Suprapubic skin (tissue), 4 donors: ENCODE results near the gene PTAR1. TPM values are rescaled to one million over a fixed set of nuclear protein-coding genes. Genes with fewer than 3 reads are reported as not detected.

Experiments used
- DNase-seq, 2 donors: peaks; one replicate each; pipeline ENCODE4 v3.0.0-alpha.2; 2019; ENCODE audit warnings: low spot score in 2 of 2
- H3K27ac ChIP-seq: fragments of 200-600 bp; sonication (generic); one replicate; pipeline ENCODE4 v1.5.1; 2019
- H3K27me3 ChIP-seq: fragments of 200-600 bp; sonication (generic); one replicate; pipeline ENCODE4 v1.5.1; 2019
- H3K36me3 ChIP-seq: fragments of 200-600 bp; sonication (generic); one replicate; pipeline ENCODE4 v1.5.1; 2019
- H3K4me1 ChIP-seq: fragments of 200-600 bp; sonication (generic); one replicate; pipeline ENCODE4 v1.5.1; 2019
- H3K4me3 ChIP-seq: fragments of 200-600 bp; sonication (generic); one replicate; pipeline ENCODE4 v1.5.1; 2019; ENCODE audit warnings: mild to moderate bottlenecking
- H3K9me3 ChIP-seq: fragments of 200-600 bp; sonication (generic); one replicate; pipeline ENCODE4 v1.5.1; 2019
- CTCF ChIP-seq, 2 donors: fragments of 200-600 bp in 1 of 2; fragments of 450-650 bp in 1 of 2; sonication (generic) in 1 of 2; IDR thresholded peaks; one replicate each; pipeline ENCODE4 v1.5.1; 2016 to 2019; ENCODE audit warnings: antibody characterized with exemption in 2 of 2, mild to moderate bottlenecking in 1 of 2, moderate library complexity in 1 of 2
- EP300 ChIP-seq: sonication (generic); formaldehyde crosslinking; IDR thresholded peaks from one replicate; pipeline ENCODE4 v1.6.1; 2017; ENCODE audit warnings: antibody characterized with exemption
- POLR2A ChIP-seq, 2 donors: fragments of 450-650 bp; IDR thresholded peaks; one replicate each; pipeline ENCODE4 v1.6.1; 2017; ENCODE audit warnings: antibody characterized with exemption in 2 of 2, mild to moderate bottlenecking in 2 of 2, moderate library complexity in 2 of 2
- POLR2AphosphoS5 ChIP-seq, 3 donors: sonication (generic); formaldehyde crosslinking; IDR thresholded peaks; one replicate each; pipeline ENCODE4 v1.6.1; 2017; ENCODE audit warnings: antibody characterized with exemption in 3 of 3
- WGBS: methylation state at CpG from one replicate; pipeline ENCODE4 v1.1.5; 2018; 5-methylcytosine and 5-hydroxymethylcytosine counted together
- total RNA-seq, 4 donors: library from RNA; depleted of rRNA; stranded (reverse); fragments of >200 nt; gene quantifications; one replicate each; pipeline ENCODE4 v1.1.0, GENCODE V29; 2016

Gene PTAR1
- total RNA-seq, 4 donors from 2014 or later: 44.3 to 108 (median 54.6) TPM

- H3K27me3 ChIP-seq: no peaks in the 10 kb centered on the region
- WGBS: 98% methylated on average over 1 of the region's 1 CpG
Observed at GRCh38 chr9:69667306-69667705, 92.5 kb downstream of the PTAR1 start.

GRCh38 chr9:69660304-69660703, 99.5 kb downstream of the PTAR1 start:
- TF ChIP-seq EP300 (no peak), POLR2AphosphoS5 (IDR thresholded peaks at IDR 0.05) (no peak), POLR2A (IDR thresholded peaks at IDR 0.05) (no peak), CTCF (IDR thresholded peaks at IDR 0.05) (no peak)
- Histone ChIP-seq H3K9me3 (no peaks in the 10 kb centered on the region), H3K4me1 (no peaks in the 10 kb centered on the region), H3K36me3 (no peaks in the 10 kb centered on the region), H3K27me3 (no peaks in the 10 kb centered on the region), H3K27ac (no peak overlapping the region), H3K4me3 (no peak overlapping the region)
- DNase-seq: no peak
- 75% methylated on average over 2 of the region's 2 CpGs for WGBS

More at GRCh38 chr9:69667306-69667705, 92.5 kb downstream of the PTAR1 start:
- peaks cover 11% of the 10 kb centered on the region for H3K4me1 ChIP-seq
- no peak overlapping the region for H3K27ac ChIP-seq
- TF ChIP-seq POLR2AphosphoS5 (IDR thresholded peaks at IDR 0.05): no peak
- TF ChIP-seq POLR2A (IDR thresholded peaks at IDR 0.05): no peak
- no peak for TF ChIP-seq EP300
- TF ChIP-seq CTCF (IDR thresholded peaks at IDR 0.05): no peak
- DNase-seq: no peak
- H3K36me3 ChIP-seq: no peaks in the 10 kb centered on the region
- no peak overlapping the region for H3K4me3 ChIP-seq
- no peaks in the 10 kb centered on the region for H3K9me3 ChIP-seq

Other genes with a start within 250 kb of the PTAR1 start
- gene APBA1, start 87.6 kb downstream of the PTAR1 start, total RNA-seq: 10 to 100 TPM in 3 of 4 donors, 1 to 10 TPM in 1; 5.8 to 15.7 (median 11.5) TPM
- gene CFAP95, start 60.8 kb upstream of the PTAR1 start, total RNA-seq: not detected